ENCODE data around the gene ARHGEF28. TPM values are rescaled to one million over a fixed set of nuclear protein-coding genes. Genes with fewer than 3 reads are reported as not detected.

ARHGEF28 gene
- polyA plus RNA-seq, 1 experiment = 8.8 TPM

- H3K4me3 ChIP-seq (ENCODE audit: low read depth, low read length) = no peak overlapping the region
- ChIA-PET CTCF (interaction anchor here (2.7 kb wide), 1 partner anchor 40 kb away, joined by 8 read pairs; no protein-coding TSS in a partner anchor), POLR2A (no interaction called here)
- H3K27me3 ChIP-seq (ENCODE audit: control insufficient read depth, insufficient read depth, low read length) = no peaks in the 10 kb centered on the region
- DNase-seq (ENCODE audit: low read depth, low spot score) = no peak
- peaks cover 3% of the 10 kb centered on the region; the same call in 1 of the 2 replicates for H3K9me3 ChIP-seq (ENCODE audit: control insufficient read depth, insufficient read depth, low read length)
- no peak overlapping the region for H3K27ac ChIP-seq (ENCODE audit: low read depth, low read length)
- TF ChIP-seq, protein P1, sequence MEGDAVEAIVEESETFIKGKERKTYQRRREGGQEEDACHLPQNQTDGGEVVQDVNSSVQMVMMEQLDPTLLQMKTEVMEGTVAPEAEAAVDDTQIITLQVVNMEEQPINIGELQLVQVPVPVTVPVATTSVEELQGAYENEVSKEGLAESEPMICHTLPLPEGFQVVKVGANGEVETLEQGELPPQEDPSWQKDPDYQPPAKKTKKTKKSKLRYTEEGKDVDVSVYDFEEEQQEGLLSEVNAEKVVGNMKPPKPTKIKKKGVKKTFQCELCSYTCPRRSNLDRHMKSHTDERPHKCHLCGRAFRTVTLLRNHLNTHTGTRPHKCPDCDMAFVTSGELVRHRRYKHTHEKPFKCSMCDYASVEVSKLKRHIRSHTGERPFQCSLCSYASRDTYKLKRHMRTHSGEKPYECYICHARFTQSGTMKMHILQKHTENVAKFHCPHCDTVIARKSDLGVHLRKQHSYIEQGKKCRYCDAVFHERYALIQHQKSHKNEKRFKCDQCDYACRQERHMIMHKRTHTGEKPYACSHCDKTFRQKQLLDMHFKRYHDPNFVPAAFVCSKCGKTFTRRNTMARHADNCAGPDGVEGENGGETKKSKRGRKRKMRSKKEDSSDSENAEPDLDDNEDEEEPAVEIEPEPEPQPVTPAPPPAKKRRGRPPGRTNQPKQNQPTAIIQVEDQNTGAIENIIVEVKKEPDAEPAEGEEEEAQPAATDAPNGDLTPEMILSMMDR (IDR thresholded peaks at IDR 0.05; ENCODE audit: low read depth, low read length) = no peak
These were observed 316.8 kb downstream of the ARHGEF28 start for GRCh38 chr5:73942783-73943182.

DNA sequence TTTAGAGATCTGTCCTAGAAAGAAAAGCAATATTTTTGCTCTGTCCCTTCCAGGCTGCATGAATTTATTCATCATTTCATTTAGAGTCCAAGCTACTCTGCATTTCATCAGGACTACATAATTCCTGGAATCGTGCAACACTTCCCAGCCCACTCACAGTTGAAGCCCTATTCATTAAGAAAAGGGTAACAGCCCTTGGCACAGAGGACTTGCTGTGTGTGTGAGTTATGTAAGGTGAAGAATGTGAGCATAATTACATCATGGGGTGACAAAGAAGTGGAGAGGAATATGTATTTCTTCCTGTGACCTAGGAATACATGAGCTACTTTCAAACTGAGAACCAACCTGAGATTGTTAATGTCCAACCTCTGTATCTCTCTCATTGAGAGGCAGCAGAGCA is 317.4 kb downstream of the ARHGEF28 start:
- POLR2A ChIA-PET = no interaction called here
- DNase-seq (ENCODE audit: low read depth, low spot score) = no peak
- Histone ChIP-seq H3K9me3 (ENCODE audit: control insufficient read depth, insufficient read depth, low read length) (peaks cover 3% of the 10 kb centered on the region; the same call in 1 of the 2 replicates), H3K27me3 (ENCODE audit: control insufficient read depth, insufficient read depth, low read length) (no peaks in the 10 kb centered on the region), H3K27ac (ENCODE audit: low read depth, low read length) (no peak overlapping the region), H3K4me3 (ENCODE audit: low read depth, low read length) (no peak overlapping the region)
- TF ChIP-seq, protein P1 (IDR thresholded peaks at IDR 0.05; ENCODE audit: low read depth, low read length) = no peak
- CTCF ChIA-PET = interaction anchor here (2.7 kb wide), 1 partner anchor 41 kb away, joined by 8 read pairs; no protein-coding TSS in a partner anchor

DNA sequence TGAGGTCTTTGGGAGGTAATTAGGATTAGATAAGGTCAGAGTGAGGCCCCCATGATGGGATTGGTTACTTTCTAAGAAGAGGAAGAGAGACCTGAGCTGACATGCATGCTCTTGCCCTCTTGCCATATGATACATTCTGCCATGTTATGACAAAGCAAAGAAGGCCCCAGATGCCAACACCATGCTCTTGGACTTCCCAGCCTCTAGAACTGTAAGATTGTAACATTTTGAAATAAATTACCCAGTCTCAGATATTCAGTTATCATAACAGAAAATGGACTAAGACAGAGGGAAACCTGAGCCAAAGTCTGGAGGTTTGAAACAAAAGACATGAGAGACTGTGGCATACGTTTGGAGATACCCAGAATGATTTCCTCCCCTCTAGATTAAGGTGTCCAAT is 318.6 kb downstream of the ARHGEF28 start:
- ChIA-PET CTCF (interaction anchor here (0.5 kb wide), 1 partner anchor 101 kb away, joined by 4 read pairs; no protein-coding TSS in a partner anchor), POLR2A (no interaction called here)
- Histone ChIP-seq H3K27me3 (ENCODE audit: control insufficient read depth, insufficient read depth, low read length) (no peaks in the 10 kb centered on the region), H3K4me3 (ENCODE audit: low read depth, low read length) (no peak overlapping the region), H3K9me3 (ENCODE audit: control insufficient read depth, insufficient read depth, low read length) (peaks cover 3% of the 10 kb centered on the region; the same call in 1 of the 2 replicates), H3K27ac (ENCODE audit: low read depth, low read length) (no peak overlapping the region)
- DNase-seq (ENCODE audit: low read depth, low spot score) = no peak
- TF ChIP-seq, protein P1 (IDR thresholded peaks at IDR 0.05; ENCODE audit: low read depth, low read length) = no peak

GRCh38 chr5:73945505-73945904 is 319.5 kb downstream of the ARHGEF28 start:
- POLR2A ChIA-PET = no interaction called here
- Histone ChIP-seq H3K27ac (ENCODE audit: low read depth, low read length) (no peak overlapping the region), H3K4me3 (ENCODE audit: low read depth, low read length) (no peak overlapping the region), H3K9me3 (ENCODE audit: control insufficient read depth, insufficient read depth, low read length) (peaks cover 3% of the 10 kb centered on the region; the same call in 1 of the 2 replicates), H3K27me3 (ENCODE audit: control insufficient read depth, insufficient read depth, low read length) (no peaks in the 10 kb centered on the region)
- no peak for DNase-seq (ENCODE audit: low read depth, low spot score)
- TF ChIP-seq, protein P1 (IDR thresholded peaks at IDR 0.05; ENCODE audit: low read depth, low read length) = peak; percentile 28; the same call in 1 of the 2 replicates
- CTCF ChIA-PET = interaction anchor here (0.6 to 1.0 kb wide), 3 partner anchors 120 to 704 kb away, joined by 3 to 4 read pairs (median 3); partner anchors contain the start of gene ENC1

DNA sequence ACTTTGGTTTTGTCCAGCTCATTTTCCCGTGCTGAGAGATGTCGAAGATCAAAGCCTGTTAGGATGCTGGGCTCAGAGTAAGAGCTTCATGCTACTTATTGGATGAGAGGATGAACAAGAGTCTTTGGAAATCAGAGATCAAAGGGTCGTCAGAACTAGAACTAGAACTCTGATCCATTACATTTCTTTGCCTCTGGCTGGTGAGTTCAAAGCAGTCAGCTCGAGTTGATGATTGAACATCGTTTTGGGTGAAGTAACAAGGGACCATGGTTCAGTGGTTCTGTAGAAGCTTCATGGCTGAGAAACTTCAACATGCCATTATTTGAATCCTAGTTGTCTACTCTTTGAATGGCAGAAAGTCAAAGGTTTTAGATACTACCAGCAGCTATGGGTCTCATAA is 320.3 kb downstream of the ARHGEF28 start:
- Histone ChIP-seq H3K27ac (ENCODE audit: low read depth, low read length) (no peak overlapping the region), H3K27me3 (ENCODE audit: control insufficient read depth, insufficient read depth, low read length) (no peaks in the 10 kb centered on the region), H3K4me3 (ENCODE audit: low read depth, low read length) (no peak overlapping the region), H3K9me3 (ENCODE audit: control insufficient read depth, insufficient read depth, low read length) (peaks cover 3% of the 10 kb centered on the region; the same call in 1 of the 2 replicates)
- ChIA-PET POLR2A (no interaction called here), CTCF (interaction anchor here (0.6 to 1.2 kb wide), 4 partner anchors 28 to 703 kb away, joined by 3 to 4 read pairs (median 3); partner anchors contain the start of gene ENC1)
- no peak for DNase-seq (ENCODE audit: low read depth, low spot score)
- TF ChIP-seq, protein P1 (IDR thresholded peaks at IDR 0.05; ENCODE audit: low read depth, low read length) = no peak

Data from AG04450 (cell line).